Measurements from ENCODE around the gene CD36. TPM values are rescaled to one million over a fixed set of nuclear protein-coding genes. Genes with fewer than 3 reads are reported as not detected.
A peak's percentile ranks its signal among the peaks of the same experiment; 100 is the strongest.

The CD36 gene
- 396 TPM for polyA plus RNA-seq (ENCODE audit: insufficient read length)

DNA sequence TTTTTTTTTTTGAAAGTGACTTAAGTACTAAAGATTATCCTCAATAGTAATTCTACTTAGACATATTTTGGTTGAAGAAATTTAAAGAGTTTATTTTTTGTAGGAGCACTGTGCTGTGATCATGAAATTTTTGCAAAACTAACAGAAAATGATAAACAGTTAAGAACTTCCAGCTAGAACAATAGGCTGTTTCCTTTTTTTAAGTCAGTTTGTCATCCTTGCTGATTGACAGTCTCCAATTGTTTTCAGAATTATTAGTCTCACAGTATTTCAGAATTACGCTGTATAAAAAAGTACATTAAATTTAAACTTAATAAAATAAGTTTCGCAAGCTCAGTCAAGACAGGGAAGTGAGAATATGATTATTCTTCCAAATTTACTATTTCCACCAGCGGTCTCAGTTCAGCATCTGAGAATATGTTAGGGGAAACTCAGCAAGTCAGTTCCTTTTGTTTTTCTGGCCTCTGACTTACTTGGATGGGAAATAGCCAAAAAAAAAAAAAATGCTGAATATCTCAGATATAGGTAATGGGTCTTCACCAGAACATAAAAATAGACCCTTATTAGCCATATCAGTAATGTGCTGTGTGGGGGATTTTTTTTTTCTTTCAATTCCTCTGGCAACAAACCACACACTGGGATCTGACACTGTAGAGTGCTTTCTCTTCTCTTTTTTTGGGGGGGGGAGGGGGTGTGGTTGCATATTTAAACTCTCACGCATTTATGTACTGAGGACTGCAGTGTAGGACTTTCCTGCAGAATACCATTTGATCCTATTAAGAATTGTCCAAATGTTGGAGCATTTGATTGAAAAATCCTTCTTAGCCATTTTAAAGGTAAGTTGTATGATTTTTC, at the start of gene CD36:
TSS of gene CD36 (plus strand) at position 732 of the 855 bp plus-strand sequence. CDS start 8,099 bp downstream, outside the sequence.
- DNase-seq = peak; percentile 26

GRCh38 chr7:80589631-80590030, 48.8 kb upstream of the CD36 start:
- DNase-seq = no peak

- DNase-seq = no peak
Measured at GRCh38 chr7:80591654-80592053, 46.8 kb upstream of the CD36 start.

GRCh38 chr7:80593869-80594586, 44.4 kb upstream of the CD36 start:
- no peak for DNase-seq

GRCh38 chr7:80596933-80597517, 41.4 kb upstream of the CD36 start:
- peak; percentile 83 for DNase-seq

GRCh38 chr7:80597875-80598274, 40.6 kb upstream of the CD36 start:
- no peak for DNase-seq

GRCh38 chr7:80600046-80600445, 38.4 kb upstream of the CD36 start:
- DNase-seq = no peak

GRCh38 chr7:80601999-80602398, 36.4 kb upstream of the CD36 start:
- peak; percentile 59 for DNase-seq

DNA sequence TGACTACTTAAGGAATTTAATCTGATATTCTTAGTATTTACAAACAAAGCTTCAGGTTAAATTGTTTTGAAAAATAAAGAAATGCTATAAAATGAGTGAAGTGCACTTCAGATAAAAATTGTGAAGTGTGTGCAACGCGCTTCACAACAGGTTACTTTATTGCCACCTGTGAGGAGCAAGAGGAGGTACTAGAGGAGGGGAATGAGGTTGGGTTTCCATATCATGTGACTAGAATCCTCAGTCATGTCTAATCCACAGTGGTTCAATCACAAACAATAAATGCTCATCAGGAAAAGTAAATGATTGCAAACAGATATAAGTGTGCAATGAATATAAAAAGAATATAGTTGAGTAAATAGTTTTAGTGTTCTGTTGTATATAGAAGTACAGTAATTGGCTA, 34.5 kb upstream of the CD36 start:
- DNase-seq = no peak

DNA sequence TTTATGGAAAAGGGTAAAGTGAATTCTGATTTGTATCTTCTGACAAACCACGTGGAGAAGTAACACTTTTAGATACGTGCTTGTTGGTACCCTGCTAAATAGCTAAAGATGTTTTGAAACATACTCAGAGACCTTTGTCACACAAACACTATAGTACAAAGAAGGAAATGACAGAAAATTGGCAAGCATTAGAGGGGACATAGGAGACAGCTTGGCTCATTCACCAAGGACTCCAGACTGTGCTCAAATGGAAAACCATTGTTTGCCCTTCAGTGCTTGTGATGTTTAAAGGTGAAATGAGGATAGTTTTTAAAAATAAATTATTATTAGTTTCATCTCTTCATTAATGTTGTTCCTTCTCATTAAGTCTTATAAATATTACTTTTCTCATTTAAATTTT, 34.0 kb upstream of the CD36 start:
- DNase-seq = no peak

DNA sequence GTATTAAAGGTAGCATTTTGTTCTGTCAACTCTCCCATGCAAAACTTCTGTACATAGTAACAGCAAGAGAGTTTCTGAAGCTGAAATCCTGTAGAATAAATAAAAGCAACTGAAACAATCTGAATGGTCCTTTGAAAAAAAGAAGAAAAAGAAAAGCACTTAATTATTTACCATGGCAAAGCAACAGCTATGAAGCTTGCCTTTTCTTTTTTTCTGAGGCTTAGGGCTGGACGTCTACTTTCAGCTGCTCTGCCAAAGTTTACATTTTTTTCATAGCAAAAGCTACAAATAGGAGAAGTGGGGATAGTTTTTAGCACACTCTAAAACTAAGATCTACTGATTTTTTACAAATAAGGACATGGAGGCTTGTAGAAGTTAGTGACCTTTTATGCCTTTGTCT, 31.3 kb upstream of the CD36 start:
- DNase-seq = no peak

GRCh38 chr7:80608336-80608735, 30.1 kb upstream of the CD36 start:
- no peak for DNase-seq

DNA sequence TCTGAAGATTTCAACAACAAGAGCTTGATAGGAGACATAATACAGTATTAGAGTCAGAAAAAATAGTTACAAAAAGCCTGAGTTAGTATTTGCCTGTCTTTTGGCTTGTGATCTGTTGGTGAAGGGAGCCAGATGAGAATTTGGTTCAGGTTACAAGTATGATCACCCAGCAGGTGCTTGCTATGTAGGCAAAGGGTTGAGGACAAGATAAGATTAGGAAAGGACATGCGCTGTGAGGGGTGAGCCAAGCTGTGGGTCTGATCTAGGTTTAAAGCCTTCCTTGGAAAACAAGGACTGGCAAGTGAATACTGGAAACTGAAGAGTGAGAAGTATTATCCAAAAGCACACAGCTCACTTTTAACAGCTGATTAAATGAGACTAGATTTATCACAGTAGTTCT, 28.7 kb upstream of the CD36 start:
- no peak for DNase-seq

DNA sequence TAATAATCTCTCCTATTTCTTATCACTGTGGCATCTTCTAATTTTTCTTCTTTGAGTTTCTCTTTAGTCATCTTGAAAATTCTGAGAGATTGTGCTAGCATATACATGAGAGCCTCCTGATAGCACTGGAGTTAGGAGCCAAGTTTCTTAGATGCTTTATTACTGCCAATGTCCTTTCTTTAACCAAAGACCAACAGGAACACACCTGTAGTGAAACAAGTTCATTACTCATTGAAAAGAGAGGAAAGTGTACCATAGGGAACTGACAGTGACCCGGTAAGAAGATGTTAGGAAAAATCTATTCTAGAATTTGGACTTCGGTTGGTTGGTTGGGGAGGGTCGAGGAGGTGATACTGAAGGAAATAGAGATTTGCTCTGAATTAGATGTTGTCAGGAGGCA, 27.1 kb upstream of the CD36 start:
- DNase-seq = no peak

DNA sequence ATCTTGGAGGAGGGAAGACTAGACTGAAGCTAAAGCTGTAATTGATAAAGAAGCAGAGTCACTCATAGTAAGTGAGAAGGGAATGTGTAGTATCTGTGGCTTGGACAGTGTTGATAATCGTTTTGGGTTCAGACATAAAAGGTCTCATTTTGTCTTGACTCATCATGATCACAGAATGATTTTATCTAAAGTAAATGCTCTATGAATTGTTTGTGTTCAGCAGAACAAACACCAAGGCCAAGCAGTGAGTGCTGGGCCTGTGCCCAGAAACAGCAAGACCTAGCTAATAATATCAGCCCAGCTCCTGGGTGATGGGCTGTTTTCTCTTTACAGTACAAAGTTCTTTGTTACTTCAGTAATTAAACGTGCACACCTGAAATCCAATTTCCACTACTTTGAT, 26.7 kb upstream of the CD36 start:
- DNase-seq = peak; percentile 63

GRCh38 chr7:80612880-80613279, 25.6 kb upstream of the CD36 start:
- no peak for DNase-seq

GRCh38 chr7:80613519-80613918, 24.9 kb upstream of the CD36 start:
- no peak for DNase-seq

DNA sequence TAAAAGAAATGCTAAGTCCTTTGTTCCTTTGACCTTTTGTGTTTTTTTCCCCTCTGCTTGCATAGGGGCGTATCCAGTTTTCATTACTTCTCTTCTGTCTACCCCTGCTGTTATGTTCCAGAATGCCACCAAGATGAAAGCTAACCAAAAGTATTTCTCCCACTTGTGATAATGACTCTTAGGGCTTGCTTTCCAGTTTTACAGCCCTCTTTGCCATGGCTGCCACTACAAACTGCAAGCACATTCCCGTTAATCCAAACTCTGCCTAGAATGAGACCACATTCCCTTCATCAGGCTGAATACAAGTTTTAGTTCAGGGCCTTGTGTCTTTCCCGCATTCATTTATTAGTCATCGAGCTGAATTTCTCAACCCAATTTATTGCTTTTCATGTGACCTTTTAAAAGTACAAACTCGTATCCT, 23.6 kb upstream of the CD36 start:
- DNase-seq = no peak

DNA sequence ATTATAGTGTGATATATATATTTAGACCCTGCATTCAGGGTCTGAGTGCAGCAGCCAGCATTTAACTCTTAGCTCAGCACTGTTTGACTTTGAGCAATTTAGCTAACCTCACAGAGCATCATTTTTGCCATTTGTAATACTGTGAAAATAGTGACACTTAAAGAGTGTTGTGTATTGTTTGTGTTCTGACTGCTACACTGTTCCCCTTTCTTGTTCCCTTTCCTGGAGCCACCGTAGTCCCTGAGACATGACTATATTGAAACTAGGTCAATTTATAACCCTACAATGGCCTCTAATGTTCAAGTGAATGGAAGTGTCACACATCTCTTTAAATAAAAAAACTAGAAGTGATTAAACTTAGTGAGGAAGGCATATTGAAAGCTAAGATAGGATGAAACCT, 20.3 kb upstream of the CD36 start:
- no peak for DNase-seq

DNA sequence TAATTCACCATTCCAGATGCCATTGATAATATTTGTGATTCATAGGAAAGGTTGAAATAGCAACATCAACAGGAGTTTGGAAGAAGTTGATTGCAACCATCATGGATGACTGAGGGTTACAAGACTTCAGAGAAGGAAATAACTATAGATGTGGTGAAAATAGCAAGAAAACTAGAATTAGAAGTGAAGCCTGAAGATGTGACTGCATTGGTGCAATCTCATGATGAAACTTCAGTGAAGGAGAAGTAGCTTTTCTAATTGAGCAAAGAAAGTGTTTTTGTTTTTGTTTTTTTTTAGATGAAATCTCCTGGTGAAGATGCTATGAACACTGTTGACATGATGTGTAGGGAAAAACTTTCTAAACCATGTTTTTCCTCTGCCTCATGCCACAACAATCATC, 18.7 kb upstream of the CD36 start:
- no peak for DNase-seq

- no peak for DNase-seq
Measured at GRCh38 chr7:80622541-80622940, 15.9 kb upstream of the CD36 start.

DNA sequence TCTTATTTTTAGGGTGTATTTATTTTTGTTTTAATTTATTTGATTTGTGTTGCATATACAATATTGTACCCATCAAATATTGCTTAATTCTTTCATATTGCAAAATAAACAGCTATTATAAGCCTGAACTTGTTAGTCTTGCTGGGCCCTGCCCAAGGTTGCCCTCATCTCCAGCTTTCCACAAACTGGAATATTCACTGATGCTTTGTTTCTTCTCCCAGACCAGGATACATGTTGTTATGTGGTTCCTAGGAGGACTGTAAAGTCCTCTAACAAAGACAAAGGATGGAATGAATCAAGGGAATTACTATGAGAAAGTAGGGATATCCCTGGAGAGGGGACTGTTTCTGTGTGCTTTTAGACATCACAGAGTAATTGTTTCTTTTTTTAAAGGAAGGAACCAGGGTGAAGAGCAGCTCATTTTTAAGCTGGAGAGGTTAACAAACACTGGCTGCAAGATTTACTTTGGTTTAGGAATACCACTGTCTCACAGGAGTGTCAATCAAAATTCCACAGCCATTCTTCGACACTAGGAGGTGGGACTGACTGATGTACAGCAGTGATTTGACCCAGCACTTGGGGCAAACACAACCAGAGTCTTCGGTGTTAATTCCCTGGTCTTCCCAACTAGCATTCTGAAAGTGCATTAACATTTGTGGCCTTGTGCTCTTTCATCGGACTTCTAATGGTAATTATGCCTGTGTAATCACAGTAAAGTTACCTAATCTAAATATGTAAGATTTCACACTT, 14.8 kb upstream of the CD36 start:
- DNase-seq = no peak

DNA sequence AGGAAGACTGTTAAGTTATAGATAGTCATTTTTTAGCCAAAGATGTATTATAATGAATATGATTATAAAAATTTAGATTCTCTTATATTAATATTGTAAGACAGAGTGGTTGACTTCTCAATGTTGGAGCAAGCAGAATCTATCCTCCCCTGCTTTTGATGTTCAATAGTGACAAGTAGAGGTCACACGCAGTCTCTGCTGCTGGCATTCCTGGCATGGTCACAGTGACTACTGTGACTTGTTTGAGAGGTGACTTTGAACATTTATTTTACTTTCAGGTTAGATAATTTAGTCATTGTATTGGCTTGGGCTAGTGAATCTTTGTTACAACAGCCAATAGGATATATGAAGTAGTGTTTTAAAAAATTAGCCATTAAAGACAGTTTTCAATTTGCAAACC, 13.7 kb upstream of the CD36 start:
- no peak for DNase-seq
